RWPE1 (cell line): Measurements from ENCODE around the gene NOP10.

Source experiments
- CTCF ChIA-PET: fragments of 350-600 bp; sonication (Branson Sonifier 250); formaldehyde crosslinking; extraction: SDS; loops from one replicate; lab custom pipeline; 2021; lab: Yijun Ruan, JAX
- POLR2A ChIA-PET: fragments of 400-600 bp; formaldehyde crosslinking; extraction: SDS; loops from one replicate; lab custom pipeline; 2020; ENCODE audit warnings: antibody characterized with exemption; ENCODE audit not compliant: low non-redundant PET; lab: Yijun Ruan, JAX
- DNase-seq: peaks from one replicate; pipeline ENCODE4 v3.0.0; 2012; ENCODE audit warnings: low spot score
- H3K27ac ChIP-seq: fragments of 450-650 bp; 2 replicates; pipeline ENCODE4 v1.5.1; 2017
- TF ChIP-seq, protein P1 (sequence below): fragments of 450-650 bp; conservative IDR thresholded peaks from 2 replicates; pipeline ENCODE4 v1.5.1; 2017; ENCODE audit warnings: low read depth, mild to moderate bottlenecking

NOP10 gene

DNA sequence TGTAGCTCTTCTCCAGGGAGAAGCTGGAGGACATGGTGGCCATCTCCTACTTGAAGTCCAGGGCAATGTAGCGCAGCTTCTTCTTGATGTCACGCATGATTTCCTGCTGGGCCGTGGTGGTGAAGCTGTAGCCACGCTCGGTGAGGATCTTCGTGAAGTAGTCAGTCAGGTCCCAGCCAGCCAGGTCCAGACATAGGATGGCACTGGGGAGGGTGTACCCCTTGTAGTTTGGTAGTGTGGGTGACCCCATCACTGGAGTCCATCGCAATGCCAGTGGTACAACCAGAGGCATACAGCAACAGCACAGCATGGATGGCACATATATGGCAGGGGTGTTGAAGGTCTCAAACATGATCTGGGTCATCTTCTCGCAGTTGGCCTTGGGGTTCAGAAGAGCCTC, 31.0 kb upstream of the NOP10 start:
- CTCF ChIA-PET: no interaction called here
- TF ChIP-seq, protein P1, sequence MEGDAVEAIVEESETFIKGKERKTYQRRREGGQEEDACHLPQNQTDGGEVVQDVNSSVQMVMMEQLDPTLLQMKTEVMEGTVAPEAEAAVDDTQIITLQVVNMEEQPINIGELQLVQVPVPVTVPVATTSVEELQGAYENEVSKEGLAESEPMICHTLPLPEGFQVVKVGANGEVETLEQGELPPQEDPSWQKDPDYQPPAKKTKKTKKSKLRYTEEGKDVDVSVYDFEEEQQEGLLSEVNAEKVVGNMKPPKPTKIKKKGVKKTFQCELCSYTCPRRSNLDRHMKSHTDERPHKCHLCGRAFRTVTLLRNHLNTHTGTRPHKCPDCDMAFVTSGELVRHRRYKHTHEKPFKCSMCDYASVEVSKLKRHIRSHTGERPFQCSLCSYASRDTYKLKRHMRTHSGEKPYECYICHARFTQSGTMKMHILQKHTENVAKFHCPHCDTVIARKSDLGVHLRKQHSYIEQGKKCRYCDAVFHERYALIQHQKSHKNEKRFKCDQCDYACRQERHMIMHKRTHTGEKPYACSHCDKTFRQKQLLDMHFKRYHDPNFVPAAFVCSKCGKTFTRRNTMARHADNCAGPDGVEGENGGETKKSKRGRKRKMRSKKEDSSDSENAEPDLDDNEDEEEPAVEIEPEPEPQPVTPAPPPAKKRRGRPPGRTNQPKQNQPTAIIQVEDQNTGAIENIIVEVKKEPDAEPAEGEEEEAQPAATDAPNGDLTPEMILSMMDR: no peak
- POLR2A ChIA-PET: no interaction called here
- H3K27ac ChIP-seq: no peak overlapping the region
- no peak for DNase-seq

DNA sequence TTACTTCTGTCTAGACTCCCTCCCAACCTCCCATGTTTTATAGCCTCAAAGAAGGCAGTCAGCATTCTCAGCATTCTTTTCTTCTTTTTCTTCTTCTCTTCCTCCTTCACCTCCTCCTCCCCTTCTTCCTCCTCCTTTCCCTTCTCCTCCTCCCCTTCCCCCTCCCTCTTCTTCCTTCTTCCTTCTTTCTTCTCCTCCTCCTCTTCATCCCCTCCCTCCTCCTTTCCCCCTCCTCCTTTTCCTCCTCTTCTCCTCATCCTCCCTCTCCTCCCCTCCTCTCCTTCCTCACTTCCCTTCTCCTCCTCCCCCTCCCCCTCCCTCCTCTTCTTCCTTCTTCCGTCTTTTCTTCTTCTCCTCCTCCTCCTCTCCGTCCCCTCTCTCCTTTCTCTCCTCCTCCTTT, 27.7 kb upstream of the NOP10 start:
- ChIA-PET CTCF (no interaction called here), POLR2A (no interaction called here)
- H3K27ac ChIP-seq: no peak overlapping the region
- TF ChIP-seq, protein P1: no peak
- DNase-seq: no peak

DNA sequence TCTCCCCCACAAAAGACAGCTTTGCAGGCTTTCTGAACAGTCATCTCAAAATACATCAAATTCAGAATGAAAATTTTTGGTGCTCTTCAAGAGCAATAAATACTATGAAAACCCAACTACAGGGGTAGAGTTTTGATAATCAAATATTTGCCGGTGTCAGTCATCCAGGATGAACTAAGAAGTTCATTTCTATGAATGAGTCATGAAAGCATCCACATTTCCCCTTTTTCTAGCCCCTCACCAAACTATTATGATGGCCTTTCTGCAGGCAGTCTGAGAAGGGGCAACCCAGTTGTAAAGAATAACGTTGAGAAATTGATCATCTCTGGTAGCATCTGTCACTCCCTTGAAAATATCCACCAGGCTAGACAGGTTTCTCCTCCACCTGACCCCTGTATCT, 27.2 kb upstream of the NOP10 start:
- H3K27ac ChIP-seq: no peak overlapping the region
- DNase-seq: no peak
- CTCF ChIA-PET: no interaction called here
- POLR2A ChIA-PET: no interaction called here
- TF ChIP-seq, protein P1: no peak

DNA sequence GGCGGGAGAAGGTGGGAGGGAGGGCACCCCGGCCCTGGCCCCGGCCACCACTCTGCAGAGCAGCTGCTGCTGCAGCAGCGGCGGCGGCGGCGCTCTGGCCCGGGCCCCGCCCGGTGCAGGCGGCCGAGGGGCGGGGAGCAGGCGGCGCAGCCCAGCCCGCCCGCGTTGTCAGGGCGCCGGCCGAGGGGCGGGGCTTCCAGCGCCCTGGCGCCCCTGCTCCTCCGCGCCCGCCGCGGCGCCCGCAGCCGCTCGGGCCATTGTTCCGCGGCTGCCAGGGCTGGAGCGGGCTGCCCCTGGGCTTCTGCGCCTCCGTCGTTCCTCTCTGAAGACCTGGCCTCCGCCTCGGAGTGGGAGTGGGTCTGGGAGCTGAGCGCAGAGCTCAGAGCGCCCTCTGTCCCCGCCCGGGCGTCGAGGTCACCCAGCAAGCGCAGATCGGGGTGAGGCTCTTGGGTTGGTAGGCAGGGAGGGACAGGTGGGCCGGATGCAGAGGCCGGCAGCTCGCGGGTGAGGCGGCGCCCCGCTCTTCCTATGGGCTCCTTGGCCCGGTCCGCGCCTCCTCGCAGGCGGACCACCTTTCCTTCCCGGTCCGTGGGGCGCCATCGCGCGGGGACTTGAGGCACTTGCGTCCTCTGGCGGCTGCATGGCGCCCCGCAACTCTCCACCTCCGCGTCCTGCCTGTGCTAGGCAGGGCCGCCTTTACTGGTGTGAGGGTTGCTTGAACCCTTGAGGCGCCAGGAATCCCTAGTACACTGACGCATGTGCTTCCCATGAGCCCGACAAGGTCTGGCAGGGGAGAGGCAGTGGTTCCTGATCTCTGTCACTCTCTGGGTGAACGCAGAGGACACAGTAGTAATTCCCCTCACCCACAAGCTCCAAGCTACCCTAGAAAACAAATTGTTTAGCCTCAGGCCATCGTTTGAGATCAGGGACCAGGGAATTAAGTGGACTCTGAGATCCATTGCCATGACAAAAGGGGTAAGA, 24.5 kb upstream of the NOP10 start, which contains the start of gene LPCAT4:
Gene LPCAT4 (minus strand): TSS at position 96 of the 981 bp plus-strand sequence. CDS start 96 bp downstream, outside the sequence.
- ChIA-PET POLR2A (interaction anchor here (0.9 kb wide), 2 partner anchors 9 to 257 kb away, joined by 3 to 4 read pairs; no protein-coding TSS in a partner anchor), CTCF (interaction anchor here (0.6 to 2.1 kb wide), 18 partner anchors 8 to 445 kb away, joined by 3 to 22 read pairs (median 4); partner anchors contain the start of genes KATNBL1, NOP10, NUTM1 and SLC12A6)
- H3K27ac ChIP-seq: peak within 1 kb of the TSS; percentile 97
- DNase-seq: peak; percentile 92
- TF ChIP-seq, protein P1: peak; percentile 99

DNA sequence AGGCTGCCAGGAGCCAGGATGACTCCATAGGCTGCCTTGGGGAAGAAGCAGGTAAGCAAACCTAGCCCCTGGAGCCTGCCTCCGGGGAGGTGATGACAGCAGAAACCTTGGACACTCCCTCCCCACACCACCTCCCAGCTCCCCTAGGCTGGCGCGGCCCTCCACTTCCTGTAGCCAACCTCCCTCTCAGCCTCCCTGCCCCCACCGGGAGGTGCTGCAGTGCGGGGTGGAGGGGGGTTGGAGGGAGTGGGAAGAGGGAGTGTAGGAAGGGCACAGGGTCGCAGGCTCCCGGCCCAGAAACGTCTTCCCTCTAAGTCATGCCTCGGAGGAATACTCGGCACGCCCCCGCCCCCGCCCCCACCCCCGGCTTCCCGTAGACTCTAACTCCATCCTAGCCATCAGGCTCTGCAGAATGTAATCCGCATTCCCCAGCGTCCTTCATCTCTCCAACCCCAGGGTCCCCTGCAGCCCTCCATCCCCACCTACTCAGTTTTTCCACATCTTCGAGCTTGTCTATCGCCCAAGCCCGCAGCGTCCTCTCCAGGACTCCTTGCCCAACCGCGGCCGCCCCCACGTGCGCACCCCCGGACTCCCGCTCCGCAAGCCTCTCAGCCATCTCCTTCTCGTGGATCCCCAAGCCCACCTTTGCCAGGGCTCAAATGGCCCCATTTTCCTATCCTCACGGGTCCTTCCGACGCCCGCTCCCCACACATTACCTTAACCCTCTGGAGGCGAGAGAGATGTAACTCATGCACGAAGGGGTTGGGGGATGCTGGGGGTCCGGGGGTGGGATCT, 23.5 kb upstream of the NOP10 start:
- POLR2A ChIA-PET: interaction anchor here (0.9 to 1.0 kb wide), 2 partner anchors 8 to 28 kb away, joined by 3 to 4 read pairs; partner anchors contain the start of gene SLC12A6
- peak overlapping the region; percentile 97 for H3K27ac ChIP-seq

More for the DNA sequence above, 23.5 kb upstream of the NOP10 start:
- DNase-seq: peak; percentile 78
- TF ChIP-seq, protein P1: no peak
- CTCF ChIA-PET: interaction anchor here (0.6 to 2.1 kb wide), 9 partner anchors 20 to 253 kb away, joined by 3 to 22 read pairs (median 3); partner anchors contain the start of genes KATNBL1, NOP10, NUTM1 and SLC12A6
